HL-60 (cell line): Measurements from ENCODE around the gene WDR59.

Experiments used
- DNase-seq, 2 experiments: peaks; one replicate each; pipeline ENCODE4 v3.0.0-alpha.2; 2010 to 2020; ENCODE audit warnings: low read depth in 1 of 2, low spot score in 1 of 2
- H3K27ac ChIP-seq: fragments of 250-450 bp; sonication (Bioruptor Pico); replicated peaks from 2 replicates; pipeline ENCODE4 v1.5.1; 2020; ENCODE audit warnings: mild to moderate bottlenecking, moderate library complexity
- H3K27me3 ChIP-seq: fragments of 250-450 bp; sonication (Bioruptor Pico); 2 replicates; pipeline ENCODE4 v1.5.1; 2021; ENCODE audit warnings: mild to moderate bottlenecking, moderate library complexity; ENCODE audit not compliant: insufficient read depth, poor library complexity, severe bottlenecking
- H3K4me3 ChIP-seq: replicated peaks from 2 replicates; pipeline ENCODE4 v1.5.1; 2011; ENCODE audit warnings: mild to moderate bottlenecking, control low read depth, low read length; ENCODE audit not compliant: insufficient read depth
- CTCF ChIP-seq: IDR thresholded peaks from one replicate; pipeline ENCODE4 v1.5.1; 2011; ENCODE audit warnings: low read length, control low read depth, inconsistent platforms; ENCODE audit not compliant: insufficient read depth
- GABPA ChIP-seq: IDR thresholded peaks from 2 replicates; pipeline ENCODE4 v1.6.1; 2012; ENCODE audit warnings: low read depth
- POLR2AphosphoS5 ChIP-seq: IDR thresholded peaks from 2 replicates; pipeline ENCODE4 v1.6.1; 2012; ENCODE audit warnings: low read depth
- REST ChIP-seq: IDR thresholded peaks from 2 replicates; pipeline ENCODE4 v1.6.1; 2012; ENCODE audit warnings: low read depth; ENCODE audit not compliant: insufficient replicate concordance
- SPI1 ChIP-seq: IDR thresholded peaks from 2 replicates; pipeline ENCODE4 v1.6.1; 2012; ENCODE audit warnings: low read depth, mild to moderate bottlenecking, borderline replicate concordance

Gene WDR59

DNA sequence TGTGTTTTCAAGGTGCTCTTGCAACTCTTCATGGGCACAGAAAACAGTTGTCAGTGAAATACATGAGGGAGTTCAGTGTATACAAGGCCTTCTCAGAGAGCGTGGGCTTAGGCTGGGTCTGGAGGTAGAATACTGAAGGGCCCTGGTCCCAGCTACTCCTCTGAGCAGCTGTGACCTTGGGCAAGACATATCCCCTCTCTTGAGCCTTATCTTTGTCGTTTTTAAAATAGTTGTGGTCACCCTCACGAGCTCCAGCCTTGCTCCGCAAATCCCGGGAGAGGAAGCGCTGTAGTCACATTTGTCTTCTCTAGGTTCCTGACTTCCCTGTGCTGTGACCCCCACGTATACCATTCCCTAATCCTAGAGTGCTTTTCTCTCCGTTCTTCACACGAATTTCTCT is 17.6 kb upstream of the WDR59 start:
- no peak for DNase-seq
- no peak overlapping the region for H3K4me3 ChIP-seq
- TF ChIP-seq SPI1 = 0 out of 2 replicates have a peak, but pooled peaks have one; percentile 4
- no peak for TF ChIP-seq GABPA
- TF ChIP-seq REST = no peak
- TF ChIP-seq POLR2AphosphoS5 = no peak
- TF ChIP-seq CTCF = no peak
- H3K27ac ChIP-seq = no peak overlapping the region
- H3K27me3 ChIP-seq = no peaks in the 10 kb centered on the region

DNA sequence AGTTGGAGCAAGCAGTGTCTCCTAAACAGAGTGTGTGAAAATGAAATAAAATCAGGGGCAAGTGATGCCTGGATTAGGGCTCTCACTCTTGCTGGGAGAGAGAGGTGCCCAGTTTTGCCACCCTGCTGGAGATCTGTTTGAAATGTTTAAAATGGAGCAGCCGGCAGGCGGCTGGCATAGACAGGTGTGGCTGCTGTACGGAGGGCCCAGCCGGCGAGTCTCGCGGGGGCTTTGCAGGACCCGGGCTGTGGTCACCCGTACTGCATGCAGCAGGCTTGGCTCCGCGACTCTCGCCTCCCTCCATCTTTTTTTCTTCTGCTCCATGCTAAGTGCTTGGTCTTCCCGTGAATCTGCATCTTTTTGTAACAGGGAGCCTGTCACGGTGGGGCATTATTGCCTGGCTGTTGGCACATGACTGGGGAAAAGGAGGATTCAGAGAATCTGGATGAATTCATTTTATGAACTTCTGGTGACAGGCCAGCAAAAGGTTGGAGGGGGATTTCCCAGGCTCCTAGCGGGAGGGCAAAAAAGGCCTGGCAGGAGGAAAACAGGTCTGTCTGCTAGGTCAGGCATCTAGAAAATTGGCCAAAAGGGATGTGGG is 15.7 kb upstream of the WDR59 start:
- Histone ChIP-seq H3K4me3 (peak overlapping the region; percentile 71), H3K27me3 (no peaks in the 10 kb centered on the region), H3K27ac (no peak overlapping the region; the same call in 1 of the 2 replicates)
- DNase-seq = peak in 1 of 2 experiments; percentile 10
- no peak for TF ChIP-seq CTCF
- no peak for TF ChIP-seq GABPA
- TF ChIP-seq POLR2AphosphoS5 = no peak
- TF ChIP-seq SPI1 = no peak
- no peak for TF ChIP-seq REST

DNA sequence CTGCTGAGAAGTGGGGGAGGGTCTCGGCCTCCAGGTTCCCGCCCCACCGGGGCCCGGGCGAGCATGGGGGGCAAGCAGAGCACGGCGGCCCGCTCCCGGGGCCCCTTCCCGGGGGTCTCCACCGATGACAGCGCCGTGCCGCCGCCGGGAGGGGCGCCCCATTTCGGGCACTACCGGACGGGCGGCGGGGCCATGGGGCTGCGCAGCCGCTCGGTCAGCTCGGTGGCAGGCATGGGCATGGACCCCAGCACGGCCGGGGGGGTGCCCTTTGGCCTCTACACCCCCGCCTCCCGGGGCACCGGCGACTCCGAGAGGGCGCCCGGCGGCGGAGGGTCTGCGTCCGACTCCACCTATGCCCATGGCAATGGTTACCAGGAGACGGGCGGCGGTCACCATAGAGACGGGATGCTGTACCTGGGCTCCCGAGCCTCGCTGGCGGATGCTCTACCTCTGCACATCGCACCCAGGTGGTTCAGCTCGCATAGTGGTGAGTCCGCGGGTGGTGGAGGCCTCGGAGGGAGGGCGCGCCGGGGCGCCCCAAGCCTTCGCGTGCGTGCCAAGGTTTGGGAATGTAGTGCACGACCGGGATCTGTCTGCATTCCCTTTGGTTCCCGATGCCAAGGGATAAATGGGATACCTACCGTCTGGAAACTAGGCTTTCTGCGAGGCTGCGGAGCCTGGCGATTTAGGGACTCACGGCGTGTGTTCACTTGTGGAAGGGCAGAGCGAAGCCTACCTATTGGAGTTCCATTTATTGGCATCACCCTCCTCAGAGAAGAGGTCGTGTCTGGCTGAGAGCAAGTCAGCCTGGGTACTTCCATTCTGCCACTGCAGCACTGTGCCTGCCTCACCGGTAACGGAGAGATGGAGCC is 14.9 kb upstream of the WDR59 start:
- TF ChIP-seq CTCF (no peak), POLR2AphosphoS5 (no peak), SPI1 (no peak), REST (no peak), GABPA (no peak)
- Histone ChIP-seq H3K4me3 (peak overlapping the region; percentile 71), H3K27ac (peak overlapping the region; percentile 68), H3K27me3 (no peaks in the 10 kb centered on the region)
- peak in 1 of 2 experiments; percentile 27 for DNase-seq
